A673 (cell line): ENCODE data around the gene CCDC12. TPM values are rescaled to one million over a fixed set of nuclear protein-coding genes. Genes with fewer than 3 reads are reported as not detected.

ENCODE experiments used
- BruUV-seq: library from RNA; stranded (reverse); fragments of 400-500 nt; replicated peaks from 2 replicates; lab custom pipeline; 2021; lab: Mats Ljungman, UMichigan
- CTCF ChIA-PET: fragments of 300-600 bp; sonication (Branson Sonifier 250); formaldehyde crosslinking; loops from one replicate; lab custom pipeline; 2022; ENCODE audit warnings: antibody characterized with exemption; lab: Charles Lee
- POLR2A ChIA-PET: fragments of 300-600 bp; sonication (Branson Sonifier 250); formaldehyde crosslinking; loops from one replicate; lab custom pipeline; 2022; ENCODE audit warnings: antibody characterized with exemption; ENCODE audit not compliant: low non-redundant PET; lab: Charles Lee
- DNase-seq: peaks from one replicate; pipeline ENCODE4 v3.0.0-alpha.2; 2015; ENCODE audit warnings: low spot score
- H3K27ac ChIP-seq: fragments of 200-600 bp; sonication (generic); 2 replicates; pipeline ENCODE4 v1.5.1; 2016; ENCODE audit warnings: mixed run types, low read depth, mild to moderate bottlenecking, mixed read lengths, antibody characterized with exemption, low read length; ENCODE audit not compliant: poor library complexity, severe bottlenecking
- H3K27me3 ChIP-seq: fragments of 200-600 bp; sonication (generic); replicated peaks from 2 replicates; pipeline ENCODE4 v1.6.1; 2017; ENCODE audit warnings: mixed run types, low read depth, mild to moderate bottlenecking, mixed read lengths, antibody characterized with exemption, low read length; ENCODE audit not compliant: insufficient read depth, poor library complexity
- H3K36me3 ChIP-seq: fragments of 200-600 bp; sonication (generic); 2 replicates; pipeline ENCODE4 v1.6.1; 2016; ENCODE audit warnings: mixed run types, mild to moderate bottlenecking, mixed read lengths, antibody characterized with exemption, low read length; ENCODE audit not compliant: insufficient read depth, poor library complexity, severe bottlenecking
- H3K4me1 ChIP-seq: fragments of 200-600 bp; sonication (generic); 2 replicates; pipeline ENCODE4 v1.6.1; 2017; ENCODE audit warnings: mixed run types, mild to moderate bottlenecking, mixed read lengths, antibody characterized with exemption, low read length; ENCODE audit not compliant: insufficient read depth, poor library complexity, severe bottlenecking
- H3K4me3 ChIP-seq: fragments of 200-600 bp; sonication (generic); 2 replicates; pipeline ENCODE4 v1.5.1; 2016; ENCODE audit warnings: low read depth, mixed run types, mild to moderate bottlenecking, mixed read lengths, low read length; ENCODE audit not compliant: poor library complexity, severe bottlenecking
- H3K9me3 ChIP-seq: fragments of 200-600 bp; sonication (generic); 2 replicates; pipeline ENCODE4 v1.6.1; 2016; ENCODE audit warnings: mixed run types, low read depth, mild to moderate bottlenecking, mixed read lengths, antibody characterized with exemption, low read length; ENCODE audit not compliant: poor library complexity, severe bottlenecking
- EZH2 ChIP-seq: fragments of 200-600 bp; sonication (generic); IDR thresholded peaks from 2 replicates; pipeline ENCODE4 v1.6.1; 2017; ENCODE audit warnings: borderline replicate concordance, low read depth, mild to moderate bottlenecking, mixed read lengths, antibody characterized with exemption, low read length; ENCODE audit not compliant: poor library complexity, severe bottlenecking
- intact Hi-C: fragments of 100-400 bp; cut with micrococcal nuclease; formaldehyde crosslinking; loops from one replicate; pipeline ENCODE4 v1.10.0; 2022; ENCODE audit not compliant: unreplicated experiment
- total RNA-seq: library from RNA; stranded (reverse); gene quantifications from 2 replicates; pipeline ENCODE4 v1.2.3, GENCODE V29; 2021
- TF ChIP-seq, protein P1 (sequence below): fragments of 300-800, 200-600 bp; sonication (generic); conservative IDR thresholded peaks from 2 replicates; pipeline ENCODE4 v1.5.1; 2017; ENCODE audit warnings: low read depth, mild to moderate bottlenecking, antibody characterized with exemption, low read length, moderate library complexity, mixed read lengths

CCDC12 gene
- total RNA-seq, 1 experiment from 2014 or later: 28.2 TPM

DNA sequence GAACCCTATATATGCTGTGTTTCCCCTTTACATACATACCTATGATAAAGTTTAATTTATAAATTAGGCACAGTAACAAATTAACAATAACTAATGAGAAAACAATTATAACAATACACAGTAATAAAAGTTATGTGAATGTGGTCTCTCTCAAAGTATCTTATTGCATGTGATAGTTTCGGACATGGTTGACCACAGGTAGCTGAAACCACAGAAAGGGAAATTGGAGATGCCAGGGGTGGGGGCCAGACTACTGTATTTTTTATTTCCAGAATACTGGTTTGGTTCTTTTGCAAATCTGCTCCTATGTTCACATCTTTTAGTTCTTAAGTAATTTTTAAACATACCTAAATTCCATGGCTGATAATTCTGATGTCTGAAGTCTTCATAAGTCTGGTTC lies 58.3 kb downstream of the CCDC12 start:
- no TSS peak for BruUV-seq
- H3K9me3 ChIP-seq: no peaks in the 10 kb centered on the region
- no peaks in the 10 kb centered on the region for H3K27me3 ChIP-seq
- intact Hi-C loops: no loop called here
- ChIA-PET CTCF (no interaction called here), POLR2A (interaction anchor here (0.6 kb wide), 1 partner anchor 272 kb away, joined by 4 read pairs; no protein-coding TSS in a partner anchor)
- H3K4me3 ChIP-seq: no peak overlapping the region
- TF ChIP-seq, protein P1, sequence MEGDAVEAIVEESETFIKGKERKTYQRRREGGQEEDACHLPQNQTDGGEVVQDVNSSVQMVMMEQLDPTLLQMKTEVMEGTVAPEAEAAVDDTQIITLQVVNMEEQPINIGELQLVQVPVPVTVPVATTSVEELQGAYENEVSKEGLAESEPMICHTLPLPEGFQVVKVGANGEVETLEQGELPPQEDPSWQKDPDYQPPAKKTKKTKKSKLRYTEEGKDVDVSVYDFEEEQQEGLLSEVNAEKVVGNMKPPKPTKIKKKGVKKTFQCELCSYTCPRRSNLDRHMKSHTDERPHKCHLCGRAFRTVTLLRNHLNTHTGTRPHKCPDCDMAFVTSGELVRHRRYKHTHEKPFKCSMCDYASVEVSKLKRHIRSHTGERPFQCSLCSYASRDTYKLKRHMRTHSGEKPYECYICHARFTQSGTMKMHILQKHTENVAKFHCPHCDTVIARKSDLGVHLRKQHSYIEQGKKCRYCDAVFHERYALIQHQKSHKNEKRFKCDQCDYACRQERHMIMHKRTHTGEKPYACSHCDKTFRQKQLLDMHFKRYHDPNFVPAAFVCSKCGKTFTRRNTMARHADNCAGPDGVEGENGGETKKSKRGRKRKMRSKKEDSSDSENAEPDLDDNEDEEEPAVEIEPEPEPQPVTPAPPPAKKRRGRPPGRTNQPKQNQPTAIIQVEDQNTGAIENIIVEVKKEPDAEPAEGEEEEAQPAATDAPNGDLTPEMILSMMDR: no peak
- no peak for TF ChIP-seq EZH2
- H3K4me1 ChIP-seq: peaks cover 8% of the 10 kb centered on the region
- DNase-seq: no peak
- peaks cover 26% of the 10 kb centered on the region for H3K36me3 ChIP-seq
- no peak overlapping the region for H3K27ac ChIP-seq

DNA sequence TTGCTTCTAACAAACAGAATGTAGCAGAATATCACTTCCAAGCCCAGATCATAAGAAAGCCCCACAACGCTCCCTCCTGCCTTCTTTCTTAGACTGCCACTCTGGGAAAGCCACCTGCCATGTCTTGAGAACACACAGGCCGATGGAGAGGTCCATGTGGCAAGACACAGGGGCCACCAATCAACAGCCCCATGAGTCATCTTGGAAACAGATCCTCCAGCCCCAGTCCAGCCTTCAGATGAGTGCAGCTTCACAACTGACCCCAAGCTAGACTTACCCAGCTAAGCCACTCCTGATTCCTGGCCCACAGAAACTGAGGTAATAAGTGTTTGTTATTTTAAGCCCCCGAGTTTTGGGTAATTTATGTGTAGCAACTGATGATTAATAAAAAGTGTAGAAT lies 59.3 kb downstream of the CCDC12 start:
- Histone ChIP-seq H3K9me3 (no peaks in the 10 kb centered on the region), H3K4me3 (no peak overlapping the region), H3K27ac (no peak overlapping the region), H3K36me3 (peaks cover 24% of the 10 kb centered on the region), H3K27me3 (no peaks in the 10 kb centered on the region), H3K4me1 (peaks cover 8% of the 10 kb centered on the region)
- no peak for TF ChIP-seq EZH2
- TF ChIP-seq, protein P1: no peak
- BruUV-seq: no TSS peak
- no peak for DNase-seq
- ChIA-PET POLR2A (no interaction called here), CTCF (no interaction called here)
- intact Hi-C loops: no loop called here

DNA sequence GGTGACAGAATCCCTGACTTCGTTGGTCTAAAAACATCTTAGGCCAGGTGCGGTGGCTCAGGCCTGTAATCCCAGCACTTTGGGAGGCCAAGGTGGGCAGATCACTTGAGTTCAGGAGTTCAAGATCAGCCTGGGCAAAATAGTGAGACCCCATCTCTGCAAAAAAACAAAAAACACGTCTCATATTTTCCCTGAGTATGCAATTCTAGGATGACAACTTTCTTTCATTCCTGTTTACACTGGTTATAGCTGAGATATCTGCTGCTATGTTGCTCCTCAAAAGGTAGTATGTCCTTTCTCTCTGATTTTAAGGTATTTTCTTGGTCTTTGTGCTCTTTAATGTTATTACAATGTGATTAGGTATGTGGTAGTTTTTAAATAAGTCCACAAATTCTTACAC lies 59.7 kb downstream of the CCDC12 start:
- no TSS peak for BruUV-seq
- Histone ChIP-seq H3K36me3 (peaks cover 21% of the 10 kb centered on the region), H3K4me1 (peaks cover 8% of the 10 kb centered on the region), H3K9me3 (no peaks in the 10 kb centered on the region), H3K27me3 (no peaks in the 10 kb centered on the region), H3K4me3 (no peak overlapping the region), H3K27ac (no peak overlapping the region)
- CTCF ChIA-PET: no interaction called here
- POLR2A ChIA-PET: no interaction called here
- no peak for DNase-seq
- intact Hi-C loops: no loop called here
- TF ChIP-seq, protein P1: no peak
- no peak for TF ChIP-seq EZH2
